SK-N-SH (cell line): Measurements from ENCODE around the gene TSEN2. TPM values are rescaled to one million over a fixed set of nuclear protein-coding genes. Genes with fewer than 3 reads are reported as not detected.

ENCODE experiments used
- CTCF ChIA-PET: fragments of 300-600, 350-600 bp; formaldehyde crosslinking; extraction: SDS; loops from one replicate; lab custom pipeline; 2021; lab: Yijun Ruan, JAX
- POLR2A ChIA-PET: fragments of 350-600 bp; sonication (Branson Sonifier 250); formaldehyde crosslinking; extraction: SDS; loops from one replicate; lab custom pipeline; 2020; ENCODE audit warnings: antibody characterized with exemption, inconsistent platforms; lab: Yijun Ruan, JAX
- DNase-seq: peaks from one replicate; pipeline ENCODE4 v3.0.0; 2012
- H2AFZ ChIP-seq: fragments of 200-600 bp; sonication (generic); 2 replicates; pipeline ENCODE4 v1.8.1; 2016; ENCODE audit warnings: antibody characterized with exemption, mild to moderate bottlenecking, low read depth
- H3F3A ChIP-seq: fragments of 200-600 bp; sonication (generic); replicated peaks from 2 replicates; pipeline ENCODE3; 2016; ENCODE audit warnings: antibody characterized with exemption, mild to moderate bottlenecking; ENCODE audit not compliant: insufficient read depth
- H3K27ac ChIP-seq, 2 experiments: fragments of 200-500 bp in 1 of 2; fragments of 200-600 bp in 1 of 2; sonication (Bioruptor generic) in 1 of 2; sonication (generic), shearing (Covaris generic) in 1 of 2; 2 replicates each; pipeline versions ENCODE4 v1.5.1 to v1.6.1; 2014 to 2016; ENCODE audit warnings: low read depth in 2 of 2, inconsistent platforms in 1 of 2, low read length in 1 of 2, mild to moderate bottlenecking in 1 of 2, mixed read lengths in 1 of 2
- H3K27me3 ChIP-seq: fragments of 200-600 bp; sonication (generic), shearing (Covaris generic); 2 replicates; pipeline ENCODE4 v1.6.1; 2016; ENCODE audit warnings: mixed run types; ENCODE audit not compliant: insufficient read depth
- H3K36me3 ChIP-seq, 2 experiments: fragments of 200-500 bp in 1 of 2; fragments of 200-600 bp in 1 of 2; sonication (Bioruptor generic) in 1 of 2; sonication (generic) in 1 of 2; replicated peaks in 1 of 2; 2 replicates each; pipeline versions ENCODE3 to v1.5.1; 2014 to 2016; ENCODE audit warnings: low read length in 1 of 2, mild to moderate bottlenecking in 1 of 2; ENCODE audit not compliant: insufficient read depth in 2 of 2, control insufficient read depth in 1 of 2
- H3K4me1 ChIP-seq, 2 experiments: fragments of 200-500 bp in 1 of 2; fragments of 200-600 bp in 1 of 2; sonication (Bioruptor generic) in 1 of 2; sonication (generic), shearing (Covaris generic) in 1 of 2; 2 replicates each; pipeline versions ENCODE4 v1.5.1 to v1.6.1; 2014 to 2016; ENCODE audit warnings: low read depth in 1 of 2, low read length in 1 of 2, mixed run types in 1 of 2; ENCODE audit not compliant: insufficient read depth in 2 of 2, control insufficient read depth in 1 of 2
- H3K4me2 ChIP-seq: fragments of 200-600 bp; sonication (generic), shearing (Covaris generic); 2 replicates; pipeline ENCODE4 v1.6.1; 2017; ENCODE audit warnings: mixed run types
- H3K4me3 ChIP-seq, 2 experiments: fragments of 200-500 bp in 1 of 2; fragments of 200-600 bp in 1 of 2; sonication (Bioruptor generic) in 1 of 2; sonication (generic), shearing (Covaris generic) in 1 of 2; 2 replicates each; pipeline versions ENCODE4 v1.5.1 to v1.8.1; 2014 to 2016; ENCODE audit warnings: low read depth in 2 of 2, inconsistent platforms in 1 of 2, low read length in 1 of 2, mild to moderate bottlenecking in 1 of 2, mixed read lengths in 1 of 2, moderate library complexity in 1 of 2
- H3K79me2 ChIP-seq: fragments of 200-600 bp; sonication (generic); 2 replicates; pipeline ENCODE4 v1.8.1; 2017; ENCODE audit warnings: mild to moderate bottlenecking; ENCODE audit not compliant: insufficient read depth
- H3K9ac ChIP-seq: fragments of 200-600 bp; sonication (generic); 2 replicates; pipeline ENCODE4 v1.6.1; 2017; ENCODE audit warnings: mixed run types
- H3K9me2 ChIP-seq: fragments of 200-600 bp; sonication (generic); 2 replicates; pipeline ENCODE4 v1.6.1; 2017; ENCODE audit warnings: mixed run types
- H3K9me3 ChIP-seq: fragments of 200-600 bp; sonication (generic); 2 replicates; pipeline ENCODE4 v1.6.1; 2017; ENCODE audit warnings: mixed run types, mild to moderate bottlenecking, moderate library complexity
- H4K20me1 ChIP-seq: fragments of 200-600 bp; sonication (generic); 2 replicates; pipeline ENCODE4 v1.6.1; 2017; ENCODE audit warnings: mild to moderate bottlenecking, mixed run types; ENCODE audit not compliant: insufficient read depth
- CTCF ChIP-seq: fragments of 200-600 bp; sonication (generic); IDR thresholded peaks from 2 replicates; pipeline ENCODE4 v1.6.1; 2017; ENCODE audit warnings: antibody characterized with exemption, mild to moderate bottlenecking, moderate library complexity
- FOSL2 ChIP-seq: IDR thresholded peaks from 2 replicates; pipeline ENCODE4 v1.4.0; 2012; ENCODE audit warnings: low read depth, mild to moderate bottlenecking, moderate library complexity, borderline replicate concordance
- FOXM1 ChIP-seq: IDR thresholded peaks from 2 replicates; pipeline ENCODE4 v1.4.0; 2012; ENCODE audit warnings: low read depth, mild to moderate bottlenecking
- GATA2 ChIP-seq: sonication (generic); formaldehyde crosslinking; IDR thresholded peaks from 2 replicates; pipeline ENCODE4 v1.5.0; 2020; ENCODE audit warnings: mild to moderate bottlenecking, missing genetic modification reagents
- MAX ChIP-seq: IDR thresholded peaks from 2 replicates; pipeline ENCODE4 v1.4.0; 2012; ENCODE audit warnings: low read depth
- MEF2A ChIP-seq: IDR thresholded peaks from 2 replicates; pipeline ENCODE4 v1.4.0; 2012; ENCODE audit warnings: low read depth, borderline replicate concordance
- MXI1 ChIP-seq: IDR thresholded peaks from 2 replicates; pipeline ENCODE4 v1.6.1; 2012; ENCODE audit warnings: mild to moderate bottlenecking, low read depth, low read length, improper control_type of control experiment
- POLR2AphosphoS5 ChIP-seq: IDR thresholded peaks from 2 replicates; pipeline ENCODE4 v1.6.1; 2012; ENCODE audit warnings: low read depth, low read length
- RAD21 ChIP-seq: IDR thresholded peaks from 2 replicates; pipeline ENCODE4 v1.6.1; 2012; ENCODE audit warnings: mild to moderate bottlenecking, low read length
- REST ChIP-seq: IDR thresholded peaks from 2 replicates; pipeline ENCODE4 v1.6.1; 2012; ENCODE audit warnings: mild to moderate bottlenecking, low read depth, low read length, moderate library complexity
- TAF1 ChIP-seq: IDR thresholded peaks from 2 replicates; pipeline ENCODE4 v1.6.1; 2012; ENCODE audit warnings: low read depth, mild to moderate bottlenecking, low read length, moderate library complexity, borderline replicate concordance
- TCF12 ChIP-seq: IDR thresholded peaks from 2 replicates; pipeline ENCODE4 v1.4.0; 2012
- WGBS: methylation state at CpG from one replicate; pipeline ENCODE4 v1.1.6; 2017; ENCODE audit warnings: low lambda C conversion rate; 5-methylcytosine and 5-hydroxymethylcytosine counted together
- polyA plus RNA-seq, 3 experiments: library from polyadenylated mRNA; depleted of rRNA; stranded (reverse); fragments of >200 nt; gene quantifications; 2 replicates each; pipeline ENCODE4 v1.2.3, GENCODE V29; 2012

Gene TSEN2
- polyA plus RNA-seq, 1 of the 3 experiments (the other 2 are of a cell fraction), result 13.0 TPM

GRCh38 chr3:12559520-12559919, 75.2 kb downstream of the TSEN2 start:
- H3K36me3 ChIP-seq, result no peaks in the 10 kb centered on the region
- peaks cover 8 to 16% of the 10 kb centered on the region in 2 experiments; a peak in 3 of 4 replicates for H3K4me1 ChIP-seq
- peaks cover 54% of the 10 kb centered on the region for H4K20me1 ChIP-seq
- H3K9me2 ChIP-seq, result no peaks in the 10 kb centered on the region
- no peaks in the 10 kb centered on the region for H3K9me3 ChIP-seq
- ChIA-PET CTCF (interaction anchor here (1.3 to 1.4 kb wide), 2 partner anchors 18 to 424 kb away, joined by 3 to 4 read pairs; no protein-coding TSS in a partner anchor), POLR2A (no interaction called here)
- peaks cover 75% of the 10 kb centered on the region for H3K79me2 ChIP-seq
- WGBS, result 97% methylated on average over 3 of the region's 3 CpGs
- no peak for DNase-seq
- no peaks in the 10 kb centered on the region for H3F3A ChIP-seq
- H3K27me3 ChIP-seq, result no peaks in the 10 kb centered on the region
- H2AFZ ChIP-seq, result no peak overlapping the region
- no peak overlapping the region for H3K27ac ChIP-seq
- H3K4me2 ChIP-seq, result 0 out of 2 replicates have a peak overlapping the region, but pooled peaks have one; percentile 74
- H3K4me3 ChIP-seq, result no peak overlapping the region
- H3K9ac ChIP-seq, result no peak overlapping the region
- TF ChIP-seq MAX (no peak), TAF1 (no peak), TCF12 (no peak), RAD21 (no peak), CTCF (no peak), FOSL2 (no peak), REST (no peak), POLR2AphosphoS5 (no peak), GATA2 (CRISPR knock-in tag) (no peak), MEF2A (no peak), FOXM1 (no peak), MXI1 (no peak)
